Stomach (tissue), 4 donors: Measurements from ENCODE around the gene MRAS.

Source experiments
- POLR2A ChIP-seq, 4 donors: fragments of 450-650 bp; IDR thresholded peaks; one replicate each; pipeline ENCODE4 v1.6.1; 2016; ENCODE audit warnings: antibody characterized with exemption in 4 of 4, control low read depth in 2 of 4, mild to moderate bottlenecking in 1 of 4, moderate library complexity in 1 of 4
- TF ChIP-seq, protein P1 (sequence below), 7 experiments: fragments of 450-650 bp in 4 of 7; fragments of 200-600 bp in 3 of 7; sonication (generic) in 3 of 7; IDR thresholded peaks; one replicate each; pipeline ENCODE4 v1.5.1; 2016 to 2019; ENCODE audit warnings: antibody characterized with exemption in 7 of 7, control low read depth in 2 of 7, mild to moderate bottlenecking in 1 of 7

DNA sequence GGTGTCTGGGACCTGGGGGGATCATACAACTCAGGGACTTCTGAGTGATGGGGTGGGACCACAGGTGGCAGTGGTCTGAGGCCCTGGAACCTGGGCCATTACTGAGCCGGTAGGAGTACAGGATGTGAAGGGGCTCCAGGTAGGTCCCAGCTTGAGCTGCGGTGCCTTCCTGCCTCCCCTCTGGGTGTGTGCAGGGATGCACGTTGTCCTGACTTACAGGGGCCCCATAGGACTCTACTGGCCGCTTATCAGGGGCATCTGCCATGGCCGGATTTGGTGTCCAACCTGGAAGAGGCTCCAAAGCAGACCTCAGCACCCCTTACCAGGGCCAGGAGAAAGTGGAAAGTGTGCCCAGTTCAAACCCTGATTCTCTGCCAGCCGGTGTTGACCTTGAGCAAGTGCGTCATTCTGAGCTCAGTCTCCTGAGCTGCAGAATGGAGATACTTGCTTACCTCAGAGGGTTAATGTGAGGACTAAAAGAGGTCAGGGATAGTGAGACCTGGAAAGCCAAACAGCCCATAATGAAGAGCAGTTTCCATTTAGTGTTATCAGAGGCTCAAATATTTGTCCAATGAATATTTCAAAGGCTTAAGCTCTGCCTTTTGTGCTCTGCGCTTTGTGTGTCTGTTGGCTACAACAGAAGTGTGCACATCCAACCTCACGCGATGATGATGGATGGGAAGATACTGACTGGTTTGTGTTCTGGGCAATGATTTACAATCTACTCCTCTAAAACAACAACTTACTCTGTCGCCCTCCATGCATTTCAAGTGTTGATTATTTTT, 50.6 kb downstream of the MRAS start:
- TF ChIP-seq, protein P1, sequence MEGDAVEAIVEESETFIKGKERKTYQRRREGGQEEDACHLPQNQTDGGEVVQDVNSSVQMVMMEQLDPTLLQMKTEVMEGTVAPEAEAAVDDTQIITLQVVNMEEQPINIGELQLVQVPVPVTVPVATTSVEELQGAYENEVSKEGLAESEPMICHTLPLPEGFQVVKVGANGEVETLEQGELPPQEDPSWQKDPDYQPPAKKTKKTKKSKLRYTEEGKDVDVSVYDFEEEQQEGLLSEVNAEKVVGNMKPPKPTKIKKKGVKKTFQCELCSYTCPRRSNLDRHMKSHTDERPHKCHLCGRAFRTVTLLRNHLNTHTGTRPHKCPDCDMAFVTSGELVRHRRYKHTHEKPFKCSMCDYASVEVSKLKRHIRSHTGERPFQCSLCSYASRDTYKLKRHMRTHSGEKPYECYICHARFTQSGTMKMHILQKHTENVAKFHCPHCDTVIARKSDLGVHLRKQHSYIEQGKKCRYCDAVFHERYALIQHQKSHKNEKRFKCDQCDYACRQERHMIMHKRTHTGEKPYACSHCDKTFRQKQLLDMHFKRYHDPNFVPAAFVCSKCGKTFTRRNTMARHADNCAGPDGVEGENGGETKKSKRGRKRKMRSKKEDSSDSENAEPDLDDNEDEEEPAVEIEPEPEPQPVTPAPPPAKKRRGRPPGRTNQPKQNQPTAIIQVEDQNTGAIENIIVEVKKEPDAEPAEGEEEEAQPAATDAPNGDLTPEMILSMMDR (IDR thresholded peaks at IDR 0.05) = no peak
- no peak for TF ChIP-seq POLR2A (IDR thresholded peaks at IDR 0.05)
